LNCAP (cell line): ENCODE measurements around the gene C19orf85.

Source experiments
- TF ChIP-seq, protein P1 (sequence below): fragments of 450-650 bp; IDR thresholded peaks from 2 replicates; pipeline ENCODE4 v1.5.1; 2017; ENCODE audit warnings: mild to moderate bottlenecking

The C19orf85 gene

DNA sequence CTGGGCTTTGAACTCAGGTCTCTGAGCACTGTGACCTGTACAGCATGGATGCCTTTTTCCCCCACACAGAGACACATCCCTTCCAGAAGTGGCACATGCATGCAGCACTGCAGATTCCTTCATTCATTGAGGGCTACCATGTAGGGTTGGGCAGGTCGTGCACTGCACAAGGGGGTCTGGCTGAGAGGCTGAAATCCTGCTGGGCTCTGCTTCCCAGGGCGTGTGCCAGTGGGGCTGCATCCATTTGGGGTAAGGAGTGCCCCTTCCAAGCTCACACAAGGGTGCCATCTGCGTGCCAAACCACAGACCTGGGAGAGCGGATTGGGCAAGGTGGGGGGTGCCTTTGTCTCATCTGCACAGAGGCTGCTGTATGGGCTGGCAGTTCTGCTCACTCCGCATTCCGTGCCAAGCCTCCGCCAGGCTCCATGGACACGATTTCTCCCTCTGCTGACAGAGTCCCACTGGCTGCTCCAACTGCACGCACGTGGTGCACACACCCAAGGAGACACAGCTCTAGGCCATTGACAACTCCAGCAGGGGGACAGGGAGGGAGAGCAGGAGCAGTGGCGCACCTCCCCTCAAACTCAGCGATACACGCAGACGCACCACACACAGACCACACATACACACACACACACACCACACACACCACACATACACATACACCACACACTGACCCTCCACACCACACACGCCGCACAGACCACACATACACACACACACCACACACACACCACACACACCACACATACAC, 17.0 kb downstream of the C19orf85 start:
- TF ChIP-seq, protein P1, sequence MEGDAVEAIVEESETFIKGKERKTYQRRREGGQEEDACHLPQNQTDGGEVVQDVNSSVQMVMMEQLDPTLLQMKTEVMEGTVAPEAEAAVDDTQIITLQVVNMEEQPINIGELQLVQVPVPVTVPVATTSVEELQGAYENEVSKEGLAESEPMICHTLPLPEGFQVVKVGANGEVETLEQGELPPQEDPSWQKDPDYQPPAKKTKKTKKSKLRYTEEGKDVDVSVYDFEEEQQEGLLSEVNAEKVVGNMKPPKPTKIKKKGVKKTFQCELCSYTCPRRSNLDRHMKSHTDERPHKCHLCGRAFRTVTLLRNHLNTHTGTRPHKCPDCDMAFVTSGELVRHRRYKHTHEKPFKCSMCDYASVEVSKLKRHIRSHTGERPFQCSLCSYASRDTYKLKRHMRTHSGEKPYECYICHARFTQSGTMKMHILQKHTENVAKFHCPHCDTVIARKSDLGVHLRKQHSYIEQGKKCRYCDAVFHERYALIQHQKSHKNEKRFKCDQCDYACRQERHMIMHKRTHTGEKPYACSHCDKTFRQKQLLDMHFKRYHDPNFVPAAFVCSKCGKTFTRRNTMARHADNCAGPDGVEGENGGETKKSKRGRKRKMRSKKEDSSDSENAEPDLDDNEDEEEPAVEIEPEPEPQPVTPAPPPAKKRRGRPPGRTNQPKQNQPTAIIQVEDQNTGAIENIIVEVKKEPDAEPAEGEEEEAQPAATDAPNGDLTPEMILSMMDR, result no peak

DNA sequence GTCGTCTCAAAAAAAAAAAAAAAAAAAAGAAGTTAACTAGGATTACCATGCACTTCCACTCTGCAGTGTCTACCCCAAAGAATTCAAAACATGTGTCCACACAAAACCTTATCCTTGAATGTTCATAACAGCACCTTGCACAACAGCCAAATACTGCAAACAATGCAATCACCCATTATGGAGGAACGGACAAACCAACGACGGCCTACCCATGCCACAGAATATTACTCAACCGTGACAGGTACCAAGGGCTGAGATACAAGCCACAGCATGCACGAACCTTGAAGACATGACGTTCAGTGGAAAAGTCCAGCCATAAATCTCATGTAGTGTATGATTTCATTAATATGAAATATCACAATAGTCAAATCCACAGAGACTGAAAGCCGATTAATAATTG, 18.5 kb downstream of the C19orf85 start:
- TF ChIP-seq, protein P1, result no peak

GRCh38 chr19:55444646-55445045, 19.9 kb downstream of the C19orf85 start:
- TF ChIP-seq, protein P1, result no peak

DNA sequence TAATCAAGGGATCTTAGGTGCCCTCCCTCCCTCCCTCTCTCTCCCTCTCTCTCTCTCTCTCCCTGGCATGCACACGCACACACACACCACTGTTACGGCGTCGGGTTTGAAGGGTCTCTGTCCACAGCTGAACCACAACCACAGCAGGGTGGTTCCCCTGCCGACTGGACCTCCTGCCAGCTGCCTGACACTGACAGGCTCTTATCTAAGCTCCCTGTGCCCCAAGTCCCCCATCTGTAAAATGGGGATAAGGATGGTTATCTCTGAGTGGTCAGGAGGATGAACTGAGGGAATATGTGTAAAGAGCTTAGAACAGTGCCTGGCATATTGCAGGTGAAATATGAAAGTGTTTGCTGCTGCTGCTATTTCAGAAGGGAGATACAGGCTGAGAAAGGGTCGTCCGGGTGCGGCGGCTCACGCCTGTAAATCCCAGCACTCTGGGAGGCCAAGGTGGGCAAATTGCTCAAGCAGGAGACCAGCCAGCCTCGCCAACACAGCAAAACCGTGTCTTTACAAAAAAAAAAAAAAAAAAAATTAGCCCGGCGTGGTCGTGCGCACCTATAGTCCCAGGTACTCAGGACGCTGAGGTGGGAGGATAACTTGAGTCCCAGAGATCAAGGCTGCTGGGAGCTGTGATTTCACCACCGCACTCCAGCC, 20.6 kb downstream of the C19orf85 start:
- TF ChIP-seq, protein P1, result no peak

GRCh38 chr19:55443045-55443823, 21.3 kb downstream of the C19orf85 start, which contains the start of gene SHISA7:
Gene SHISA7 (minus strand): TSS chr19:55443300. CDS start chr19:55442863, 437 bp downstream.
- TF ChIP-seq, protein P1, result no peak

DNA sequence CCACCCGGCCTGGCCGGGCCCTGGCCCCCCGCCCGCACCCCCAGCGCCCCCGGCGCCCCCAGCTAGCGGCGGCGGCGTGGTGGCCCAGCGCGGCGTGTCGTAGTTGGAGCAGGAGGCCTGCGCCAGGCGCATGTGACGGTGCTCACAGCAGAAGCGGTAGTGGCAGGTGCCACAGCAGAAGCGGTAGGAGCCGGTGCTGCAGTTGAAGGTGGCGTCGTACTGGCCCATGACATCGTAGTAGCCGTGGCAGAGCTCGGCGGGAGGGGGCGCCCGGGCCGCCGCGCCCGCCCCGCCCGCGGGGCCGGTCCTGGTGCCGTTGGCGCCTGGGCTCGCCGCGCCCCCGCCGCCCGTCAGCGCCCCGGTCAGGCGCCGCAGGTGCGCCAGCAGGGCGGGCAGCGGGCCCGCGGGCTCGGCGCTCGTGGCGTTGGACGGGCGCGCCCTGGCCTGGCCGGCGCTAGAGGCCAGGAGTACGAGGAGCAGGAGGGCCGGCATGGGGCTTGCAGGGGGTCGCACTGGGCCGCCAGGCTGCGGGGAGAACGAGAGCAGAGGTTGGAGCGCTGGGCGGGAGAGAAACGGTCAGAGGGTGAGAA, 22.1 kb downstream of the C19orf85 start:
- TF ChIP-seq, protein P1, result no peak

DNA sequence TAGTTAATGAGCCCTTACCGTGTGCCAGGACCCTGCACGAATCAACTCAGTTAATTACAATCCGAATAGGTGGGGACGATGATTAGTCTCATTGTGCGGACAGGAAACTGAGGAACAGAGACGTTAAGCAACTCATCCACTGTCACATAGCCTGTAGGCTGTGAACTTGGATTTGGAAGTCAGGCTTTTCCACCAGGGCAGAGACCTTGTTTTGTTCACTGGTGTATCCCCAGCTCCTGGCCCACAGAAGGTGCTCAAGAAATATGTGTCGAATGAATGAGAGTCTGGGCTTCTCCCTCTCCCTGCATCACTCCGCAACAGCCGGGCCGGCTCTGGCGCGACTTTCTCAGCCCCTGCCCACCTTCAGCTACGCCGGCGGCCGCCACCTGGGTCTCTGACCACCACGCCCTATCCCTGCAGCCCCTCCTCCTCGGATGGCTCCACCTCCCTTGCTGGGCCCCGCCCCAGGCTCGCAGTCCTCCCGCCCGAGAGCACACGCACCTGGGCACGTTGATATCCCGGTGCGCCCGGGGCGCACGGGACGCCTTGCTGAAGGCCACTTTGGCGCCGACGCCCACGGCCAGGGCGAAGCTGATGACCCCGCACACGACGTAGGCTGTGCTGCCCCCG, 22.7 kb downstream of the C19orf85 start:
- TF ChIP-seq, protein P1, result no peak
